ENCODE results near the gene ASF1A.

Gene ASF1A

GRCh38 chr6:118881440-118882313, 12.3 kb upstream of the ASF1A start:
- in situ Hi-C loops (cut with HindIII; ENCODE audit: low sequenced_read_pairs): no loop called here

- in situ Hi-C loops (cut with HindIII; ENCODE audit: low sequenced_read_pairs): no loop called here
Measured at GRCh38 chr6:118882314-118882905, 11.5 kb upstream of the ASF1A start.

GRCh38 chr6:118886641-118887040, 7.3 kb upstream of the ASF1A start:
- in situ Hi-C loops (cut with HindIII; ENCODE audit: low sequenced_read_pairs): no loop called here

- in situ Hi-C loops (cut with HindIII; ENCODE audit: low sequenced_read_pairs): no loop called here
Measured at GRCh38 chr6:118889163-118889562, 4.8 kb upstream of the ASF1A start.

GRCh38 chr6:118890997-118891790, 2.8 kb upstream of the ASF1A start:
- in situ Hi-C loops (cut with HindIII; ENCODE audit: low sequenced_read_pairs): no loop called here

- in situ Hi-C loops (cut with HindIII; ENCODE audit: low sequenced_read_pairs): no loop called here
Measured at GRCh38 chr6:118892355-118892991, 1.5 kb upstream of the ASF1A start.

- in situ Hi-C loops (cut with HindIII; ENCODE audit: low sequenced_read_pairs): no loop called here
Measured at GRCh38 chr6:118893064-118893806, 717 bp upstream of the ASF1A start.

- in situ Hi-C loops (cut with HindIII; ENCODE audit: low sequenced_read_pairs): no loop called here
Measured at GRCh38 chr6:118894425-118895260, 691 bp downstream of the ASF1A start.

GRCh38 chr6:118895261-118895560, 1.3 kb downstream of the ASF1A start:
- in situ Hi-C loops (cut with HindIII; ENCODE audit: low sequenced_read_pairs): no loop called here

GRCh38 chr6:118895859-118896258, 1.9 kb downstream of the ASF1A start:
- in situ Hi-C loops (cut with HindIII; ENCODE audit: low sequenced_read_pairs): no loop called here

- in situ Hi-C loops (cut with HindIII; ENCODE audit: low sequenced_read_pairs): no loop called here
Measured at GRCh38 chr6:118896339-118897136, 2.6 kb downstream of the ASF1A start.

GRCh38 chr6:118897386-118897785, 3.4 kb downstream of the ASF1A start:
- in situ Hi-C loops (cut with HindIII; ENCODE audit: low sequenced_read_pairs): no loop called here

GRCh38 chr6:118899948-118900347, 6.0 kb downstream of the ASF1A start:
- in situ Hi-C loops (cut with HindIII; ENCODE audit: low sequenced_read_pairs): no loop called here

GRCh38 chr6:118902726-118903125, 8.8 kb downstream of the ASF1A start:
- in situ Hi-C loops (cut with HindIII; ENCODE audit: low sequenced_read_pairs): no loop called here

GRCh38 chr6:118903138-118903537, 9.2 kb downstream of the ASF1A start:
- in situ Hi-C loops (cut with HindIII; ENCODE audit: low sequenced_read_pairs): no loop called here

- in situ Hi-C loops (cut with HindIII; ENCODE audit: low sequenced_read_pairs): no loop called here
Measured at GRCh38 chr6:118903691-118904090, 9.7 kb downstream of the ASF1A start.

GRCh38 chr6:118905084-118905483, 11.1 kb downstream of the ASF1A start:
- in situ Hi-C loops (cut with HindIII; ENCODE audit: low sequenced_read_pairs): no loop called here

GRCh38 chr6:118905851-118906250, 11.9 kb downstream of the ASF1A start:
- in situ Hi-C loops (cut with HindIII; ENCODE audit: low sequenced_read_pairs): no loop called here

GRCh38 chr6:118908441-118908840, 14.5 kb downstream of the ASF1A start:
- in situ Hi-C loops (cut with HindIII; ENCODE audit: low sequenced_read_pairs): no loop called here
